22Rv1 (cell line): ENCODE results near the gene SLC39A2.

Source experiments
- ZFX ChIP-seq: fragments of 450-650 bp; IDR thresholded peaks from 2 replicates; pipeline ENCODE4 v1.6.1; 2017; ENCODE audit warnings: antibody characterized with exemption, borderline replicate concordance
- TF ChIP-seq, protein P1 (sequence below): fragments of 450-650 bp; IDR thresholded peaks from 2 replicates; pipeline ENCODE4 v1.5.1; 2017; ENCODE audit warnings: mild to moderate bottlenecking

- TF ChIP-seq, protein P1, sequence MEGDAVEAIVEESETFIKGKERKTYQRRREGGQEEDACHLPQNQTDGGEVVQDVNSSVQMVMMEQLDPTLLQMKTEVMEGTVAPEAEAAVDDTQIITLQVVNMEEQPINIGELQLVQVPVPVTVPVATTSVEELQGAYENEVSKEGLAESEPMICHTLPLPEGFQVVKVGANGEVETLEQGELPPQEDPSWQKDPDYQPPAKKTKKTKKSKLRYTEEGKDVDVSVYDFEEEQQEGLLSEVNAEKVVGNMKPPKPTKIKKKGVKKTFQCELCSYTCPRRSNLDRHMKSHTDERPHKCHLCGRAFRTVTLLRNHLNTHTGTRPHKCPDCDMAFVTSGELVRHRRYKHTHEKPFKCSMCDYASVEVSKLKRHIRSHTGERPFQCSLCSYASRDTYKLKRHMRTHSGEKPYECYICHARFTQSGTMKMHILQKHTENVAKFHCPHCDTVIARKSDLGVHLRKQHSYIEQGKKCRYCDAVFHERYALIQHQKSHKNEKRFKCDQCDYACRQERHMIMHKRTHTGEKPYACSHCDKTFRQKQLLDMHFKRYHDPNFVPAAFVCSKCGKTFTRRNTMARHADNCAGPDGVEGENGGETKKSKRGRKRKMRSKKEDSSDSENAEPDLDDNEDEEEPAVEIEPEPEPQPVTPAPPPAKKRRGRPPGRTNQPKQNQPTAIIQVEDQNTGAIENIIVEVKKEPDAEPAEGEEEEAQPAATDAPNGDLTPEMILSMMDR = peak; percentile 99
- TF ChIP-seq ZFX = no peak
Measured at GRCh38 chr14:20970983-20971704, 27.9 kb upstream of the SLC39A2 start.
